Caco-2 (cell line): ENCODE data around the gene APOL4. TPM values are rescaled to one million over a fixed set of nuclear protein-coding genes. Genes with fewer than 3 reads are reported as not detected.

Experiments
- BruUV-seq: library from RNA; stranded (reverse); fragments of 400-500 nt; replicated peaks from 2 replicates; lab custom pipeline; 2021; lab: Mats Ljungman, UMichigan
- CTCF ChIA-PET: fragments of 300-600 bp; sonication (Branson Sonifier 250); formaldehyde crosslinking; loops from one replicate; lab custom pipeline; 2022; ENCODE audit warnings: antibody characterized with exemption; lab: Charles Lee
- POLR2A ChIA-PET: fragments of 300-600 bp; sonication (Branson Sonifier 250); formaldehyde crosslinking; loops from one replicate; lab custom pipeline; 2022; ENCODE audit warnings: antibody characterized with exemption; lab: Charles Lee
- DNase-seq, 2 experiments: peaks; one replicate each; pipeline versions ENCODE4 v3.0.0 to v3.0.0-alpha.2; 2020 to 2022
- H3K27me3 ChIP-seq: replicated peaks from 2 replicates; pipeline ENCODE4 v1.6.0; 2011; ENCODE audit warnings: low read length; ENCODE audit not compliant: control insufficient read depth, insufficient read depth
- H3K36me3 ChIP-seq: 2 replicates; pipeline ENCODE4 v1.5.1; 2011; ENCODE audit warnings: low read length; ENCODE audit not compliant: control insufficient read depth, insufficient read depth
- H3K4me1 ChIP-seq: fragments of 250-450 bp; sonication (Bioruptor Pico); 2 replicates; pipeline ENCODE4 v1.5.1; 2020; ENCODE audit warnings: mild to moderate bottlenecking
- H3K4me3 ChIP-seq: 2 replicates; pipeline ENCODE4 v1.5.1; 2011; ENCODE audit warnings: low read depth, mild to moderate bottlenecking, control low read depth, low read length
- H3K9me3 ChIP-seq: fragments of 250-450 bp; sonication (Bioruptor Pico); 2 replicates; pipeline ENCODE4 v1.5.1; 2020; ENCODE audit warnings: mild to moderate bottlenecking, moderate library complexity
- H3K27ac Mint-ChIP-seq: one replicate; pipeline ENCODE4 v1.8.0; 2022; ENCODE audit warnings: mixed read lengths; ENCODE audit not compliant: unreplicated experiment
- H3K27me3 Mint-ChIP-seq: one replicate; pipeline ENCODE4 v1.8.0; 2022; ENCODE audit warnings: mixed read lengths; ENCODE audit not compliant: insufficient read depth, unreplicated experiment
- H3K36me3 Mint-ChIP-seq: one replicate; pipeline ENCODE4 v1.8.0; 2022; ENCODE audit warnings: mild to moderate bottlenecking, mixed read lengths; ENCODE audit not compliant: insufficient read depth, unreplicated experiment
- H3K4me1 Mint-ChIP-seq: one replicate; pipeline ENCODE4 v1.8.0; 2022; ENCODE audit warnings: low read depth, mixed read lengths; ENCODE audit not compliant: unreplicated experiment
- H3K4me3 Mint-ChIP-seq: one replicate; pipeline ENCODE4 v1.8.0; 2022; ENCODE audit warnings: mild to moderate bottlenecking, moderate library complexity, mixed read lengths; ENCODE audit not compliant: unreplicated experiment
- H3K9me3 Mint-ChIP-seq: one replicate; pipeline ENCODE4 v1.8.0; 2022; ENCODE audit warnings: mixed read lengths; ENCODE audit not compliant: unreplicated experiment
- CTCF ChIP-seq, 2 experiments: fragments of 200-600 bp in 1 of 2; IDR thresholded peaks; 1 replicate in 1 of 2; 2 replicates in 1 of 2; pipeline versions ENCODE4 v1.5.1 to v1.8.0; 2011 to 2022; ENCODE audit warnings: antibody characterized with exemption in 1 of 2, control low read depth in 1 of 2, inconsistent platforms in 1 of 2, low read depth in 1 of 2, low read length in 1 of 2, mild to moderate bottlenecking in 1 of 2, moderate library complexity in 1 of 2; ENCODE audit not compliant: insufficient read depth in 1 of 2, severe bottlenecking in 1 of 2, unreplicated experiment in 1 of 2
- intact Hi-C: fragments of 100-400 bp; cut with micrococcal nuclease; formaldehyde crosslinking; loops from one replicate; pipeline ENCODE4 v1.10.0; 2022; ENCODE audit not compliant: unreplicated experiment
- total RNA-seq: library from RNA; stranded (reverse); gene quantifications from 2 replicates; pipeline ENCODE4 v1.2.3, GENCODE V29; 2022

The APOL4 gene
- total RNA-seq, 1 experiment from 2014 or later: not detected

- no peak for TF ChIP-seq CTCF (IDR thresholded peaks at IDR 0.05; ENCODE audit: insufficient read depth in 1 of 2, low read depth in 1 of 2, low read length in 1 of 2, severe bottlenecking in 1 of 2, unreplicated experiment in 1 of 2)
- intact Hi-C loops: loop anchor here (1.0 to 10.0 kb wide), 3 partner anchors 28 to 52 kb away; no protein-coding TSS in a partner anchor
- H3K4me1 ChIP-seq: no peaks in the 10 kb centered on the region
- no peak for DNase-seq
- Mint-ChIP-seq H3K36me3 (no peaks in the 10 kb centered on the region), H3K27ac (no peak overlapping the region), H3K4me3 (no peak overlapping the region), H3K9me3 (no peaks in the 10 kb centered on the region), H3K27me3 (peaks cover 6% of the 10 kb centered on the region), H3K4me1 (peaks cover 24% of the 10 kb centered on the region)
- H3K36me3 ChIP-seq: no peaks in the 10 kb centered on the region
- ChIA-PET CTCF (no interaction called here), POLR2A (no interaction called here)
- H3K9me3 ChIP-seq: no peaks in the 10 kb centered on the region
- H3K27me3 ChIP-seq: no peaks in the 10 kb centered on the region
- no TSS peak for BruUV-seq
- no peak overlapping the region for H3K4me3 ChIP-seq
Measured at GRCh38 chr22:36222887-36223450, 21.4 kb upstream of the APOL4 start.

- Histone ChIP-seq H3K9me3 (no peaks in the 10 kb centered on the region), H3K4me1 (no peaks in the 10 kb centered on the region), H3K4me3 (no peak overlapping the region), H3K36me3 (no peaks in the 10 kb centered on the region), H3K27me3 (no peaks in the 10 kb centered on the region)
- Mint-ChIP-seq H3K27me3 (peaks cover 6% of the 10 kb centered on the region), H3K4me3 (no peak overlapping the region), H3K36me3 (no peaks in the 10 kb centered on the region), H3K27ac (no peak overlapping the region), H3K9me3 (no peaks in the 10 kb centered on the region), H3K4me1 (peaks cover 24% of the 10 kb centered on the region)
- intact Hi-C loops: loop anchor here (1.0 to 10.0 kb wide), 4 partner anchors 27 to 77 kb away; no protein-coding TSS in a partner anchor
- BruUV-seq: no TSS peak
- peak; percentile 53 to 68 for DNase-seq
- peak; percentile 64 to 92 for TF ChIP-seq CTCF (IDR thresholded peaks at IDR 0.05; ENCODE audit: insufficient read depth in 1 of 2, low read depth in 1 of 2, low read length in 1 of 2, severe bottlenecking in 1 of 2, unreplicated experiment in 1 of 2)
- ChIA-PET CTCF (no interaction called here), POLR2A (no interaction called here)
Measured at GRCh38 chr22:36221799-36222751, 20.5 kb upstream of the APOL4 start.

GRCh38 chr22:36220451-36220921 lies 18.9 kb upstream of the APOL4 start:
- Mint-ChIP-seq H3K27me3 (peaks cover 7% of the 10 kb centered on the region), H3K4me1 (peaks cover 24% of the 10 kb centered on the region), H3K4me3 (no peak overlapping the region), H3K9me3 (no peaks in the 10 kb centered on the region), H3K27ac (no peak overlapping the region), H3K36me3 (no peaks in the 10 kb centered on the region)
- Histone ChIP-seq H3K9me3 (no peaks in the 10 kb centered on the region), H3K4me3 (no peak overlapping the region), H3K27me3 (no peaks in the 10 kb centered on the region), H3K36me3 (no peaks in the 10 kb centered on the region), H3K4me1 (no peaks in the 10 kb centered on the region)
- TF ChIP-seq CTCF (IDR thresholded peaks at IDR 0.05; ENCODE audit: insufficient read depth in 1 of 2, low read depth in 1 of 2, low read length in 1 of 2, severe bottlenecking in 1 of 2, unreplicated experiment in 1 of 2): no peak
- intact Hi-C loops: loop anchor here (5.0 to 10.0 kb wide), 2 partner anchors 38 to 54 kb away; no protein-coding TSS in a partner anchor
- DNase-seq: no peak
- no TSS peak for BruUV-seq
- POLR2A ChIA-PET: no interaction called here
- CTCF ChIA-PET: interaction anchor here (0.8 to 1.2 kb wide), 2 partner anchors 26 to 48 kb away, joined by 3 read pairs; no protein-coding TSS in a partner anchor
